ENCODE measurements around the gene OSER1. TPM values are rescaled to one million over a fixed set of nuclear protein-coding genes. Genes with fewer than 3 reads are reported as not detected.

Gene OSER1
- total RNA-seq, 4 donors from 2014 or later, result 41.2 to 49.6 (median 46.8) TPM

DNA sequence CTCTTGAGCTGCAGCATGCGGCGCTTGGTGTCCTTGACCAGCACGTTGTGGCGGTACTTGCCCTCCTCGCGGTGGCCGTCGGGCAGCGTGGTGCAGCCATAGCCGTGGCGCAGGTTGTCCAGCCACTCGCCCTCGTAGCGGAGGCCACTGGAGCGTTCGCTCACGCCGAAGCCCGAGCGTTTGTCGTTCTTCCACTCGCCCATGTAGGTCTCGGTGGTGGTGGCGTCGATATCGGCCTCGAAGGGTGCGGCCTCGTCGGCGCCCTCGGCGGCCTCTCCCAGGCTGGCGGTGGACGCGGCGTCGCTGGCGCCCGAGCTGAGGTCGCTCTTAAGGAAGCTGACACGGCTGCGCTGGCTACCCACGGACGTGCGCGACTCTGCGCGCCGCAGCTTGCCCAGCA, 50.9 kb downstream of the OSER1 start:
- TF ChIP-seq, protein P1, sequence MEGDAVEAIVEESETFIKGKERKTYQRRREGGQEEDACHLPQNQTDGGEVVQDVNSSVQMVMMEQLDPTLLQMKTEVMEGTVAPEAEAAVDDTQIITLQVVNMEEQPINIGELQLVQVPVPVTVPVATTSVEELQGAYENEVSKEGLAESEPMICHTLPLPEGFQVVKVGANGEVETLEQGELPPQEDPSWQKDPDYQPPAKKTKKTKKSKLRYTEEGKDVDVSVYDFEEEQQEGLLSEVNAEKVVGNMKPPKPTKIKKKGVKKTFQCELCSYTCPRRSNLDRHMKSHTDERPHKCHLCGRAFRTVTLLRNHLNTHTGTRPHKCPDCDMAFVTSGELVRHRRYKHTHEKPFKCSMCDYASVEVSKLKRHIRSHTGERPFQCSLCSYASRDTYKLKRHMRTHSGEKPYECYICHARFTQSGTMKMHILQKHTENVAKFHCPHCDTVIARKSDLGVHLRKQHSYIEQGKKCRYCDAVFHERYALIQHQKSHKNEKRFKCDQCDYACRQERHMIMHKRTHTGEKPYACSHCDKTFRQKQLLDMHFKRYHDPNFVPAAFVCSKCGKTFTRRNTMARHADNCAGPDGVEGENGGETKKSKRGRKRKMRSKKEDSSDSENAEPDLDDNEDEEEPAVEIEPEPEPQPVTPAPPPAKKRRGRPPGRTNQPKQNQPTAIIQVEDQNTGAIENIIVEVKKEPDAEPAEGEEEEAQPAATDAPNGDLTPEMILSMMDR (IDR thresholded peaks at IDR 0.05), result no peak
- no peak for TF ChIP-seq POLR2A (IDR thresholded peaks at IDR 0.05)
- intact Hi-C loops (cut with DNase I; ENCODE audit: low total_unique reads), result no loop called here
- no peak for DNase-seq (ENCODE audit: low spot score in 2 of 2)
- 77 to 79% methylated on average over 50 of the region's 50 CpGs for WGBS, 2 donors
- no peak overlapping the region for H3K4me3 ChIP-seq (ENCODE audit: low read depth, poor library complexity, severe bottlenecking)

DNA sequence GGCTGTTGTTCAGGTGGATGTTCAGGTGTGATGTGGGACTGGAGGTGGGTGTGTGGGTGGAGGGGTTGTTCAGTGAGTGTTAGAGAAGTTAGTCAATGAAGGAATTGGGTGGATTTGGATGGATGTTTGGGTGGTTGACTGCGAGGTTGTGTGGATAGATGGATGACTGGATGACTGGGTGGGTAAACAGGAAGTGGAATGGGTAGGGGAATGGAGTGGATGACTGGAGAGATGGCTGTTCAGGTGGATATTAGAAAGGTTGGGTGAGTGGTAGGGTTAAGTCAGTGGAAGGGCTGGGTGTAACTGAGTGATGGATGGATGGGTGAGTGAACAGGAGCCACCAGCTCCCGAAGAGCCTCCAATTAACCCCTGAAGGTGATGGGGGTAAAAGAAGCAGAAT, 51.4 kb downstream of the OSER1 start:
- 91 to 92% methylated on average over 2 of the region's 2 CpGs for WGBS, 2 donors
- intact Hi-C loops (cut with DNase I; ENCODE audit: low total_unique reads), result no loop called here
- no peak overlapping the region for H3K4me3 ChIP-seq (ENCODE audit: low read depth, poor library complexity, severe bottlenecking)
- TF ChIP-seq, protein P1 (IDR thresholded peaks at IDR 0.05), result no peak
- TF ChIP-seq POLR2A (IDR thresholded peaks at IDR 0.05), result no peak
- no peak for DNase-seq (ENCODE audit: low spot score in 2 of 2)

DNA sequence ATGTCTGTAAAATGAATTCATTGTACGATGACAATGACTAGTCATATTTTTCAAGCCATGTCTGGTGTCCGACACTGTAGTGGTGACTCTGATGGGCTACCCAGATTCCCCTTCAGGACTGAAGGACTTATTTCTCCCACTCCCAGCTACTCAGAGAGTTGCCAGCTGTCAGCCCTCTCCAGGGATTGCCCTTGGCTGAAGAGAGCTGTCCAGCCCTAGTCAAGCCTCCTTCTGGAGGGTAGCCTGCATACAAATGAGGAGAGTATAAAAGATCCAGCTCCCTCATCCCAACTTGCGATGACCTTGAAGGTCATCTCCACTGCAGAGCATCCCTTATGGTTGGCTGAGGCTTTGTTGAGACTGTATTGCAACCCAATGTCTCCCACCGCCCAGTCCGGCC, 53.5 kb downstream of the OSER1 start:
- 90 to 97% methylated on average over 5 of the region's 5 CpGs for WGBS, 2 donors
- TF ChIP-seq, protein P1 (IDR thresholded peaks at IDR 0.05), result no peak
- TF ChIP-seq POLR2A (IDR thresholded peaks at IDR 0.05), result no peak
- intact Hi-C loops (cut with DNase I; ENCODE audit: low total_unique reads), result no loop called here
- DNase-seq (ENCODE audit: low spot score in 2 of 2), result no peak
- H3K4me3 ChIP-seq (ENCODE audit: low read depth, poor library complexity, severe bottlenecking), result no peak overlapping the region

DNA sequence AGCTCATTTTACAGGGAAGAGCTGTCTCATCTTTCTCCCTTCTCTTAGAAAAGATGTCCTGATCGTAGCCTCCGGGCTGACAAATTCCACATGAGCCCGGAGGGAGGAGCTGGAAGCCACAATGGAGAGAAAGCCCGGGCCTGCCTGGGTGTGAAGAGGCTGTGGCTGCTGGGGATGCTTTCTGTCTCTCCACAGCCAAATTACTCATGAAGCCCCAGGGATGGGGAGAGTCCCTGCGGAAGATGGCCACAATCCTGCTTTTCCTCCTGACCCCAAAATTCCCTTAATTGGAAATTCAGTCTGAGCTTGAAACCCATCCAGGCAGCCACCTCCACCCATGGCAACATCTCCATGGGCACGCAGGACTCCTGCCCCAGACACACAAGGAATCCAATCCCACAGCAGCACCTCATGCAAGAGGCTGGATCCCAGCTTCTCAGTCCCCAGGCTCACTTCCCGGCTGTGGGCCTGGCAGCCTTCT, 56.0 kb downstream of the OSER1 start:
- intact Hi-C loops (cut with DNase I; ENCODE audit: low total_unique reads), result no loop called here
- H3K4me3 ChIP-seq (ENCODE audit: low read depth, poor library complexity, severe bottlenecking), result no peak overlapping the region
- WGBS, 2 donors, result 22 to 42% methylated on average over 7 of the region's 7 CpGs
- TF ChIP-seq POLR2A (IDR thresholded peaks at IDR 0.05), result no peak
- TF ChIP-seq, protein P1 (IDR thresholded peaks at IDR 0.05), result no peak
- DNase-seq (ENCODE audit: low spot score in 2 of 2), result no peak

DNA sequence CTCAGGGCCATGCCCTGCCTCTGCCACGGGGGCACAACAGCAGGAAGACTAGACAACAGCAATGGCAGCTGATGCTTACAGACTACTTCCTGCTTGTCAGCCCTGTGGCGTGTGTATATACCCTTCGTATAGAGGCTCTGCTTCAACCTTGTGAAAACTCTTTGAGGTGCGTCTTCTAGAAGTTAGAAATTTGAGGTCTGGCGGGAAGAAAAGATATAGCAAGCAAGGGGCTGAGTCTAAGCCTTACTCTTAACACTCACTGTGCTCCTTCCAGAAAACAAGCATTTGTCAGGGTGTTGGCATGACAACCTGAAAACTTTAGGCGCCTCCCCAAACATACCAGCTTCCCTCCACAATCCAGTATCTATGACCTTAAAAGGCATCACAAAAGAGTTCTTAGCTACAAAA, 56.9 kb downstream of the OSER1 start:
- no peak for DNase-seq (ENCODE audit: low spot score in 2 of 2)
- 37 to 45% methylated on average over 6 of the region's 6 CpGs for WGBS, 2 donors
- TF ChIP-seq, protein P1 (IDR thresholded peaks at IDR 0.05), result no peak
- intact Hi-C loops (cut with DNase I; ENCODE audit: low total_unique reads), result no loop called here
- no peak overlapping the region for H3K4me3 ChIP-seq (ENCODE audit: low read depth, poor library complexity, severe bottlenecking)

Measured in lower leg skin (tissue), 4 donors.